C1 segment of cervical spinal cord (tissue), 14 donors: Measurements from ENCODE around the gene GET4.

Source experiments
- DNase-seq, 14 donors: peaks; one replicate each; lab custom pipeline; 2025; lab: John Stamatoyannopoulos, UW

The GET4 gene

GRCh38 chr7:945556-946255 lies 69.4 kb downstream of the GET4 start:
- peak in 1 of 14 donors; percentile 14 for DNase-seq
